ENCODE measurements around the gene RFPL3. TPM values are rescaled to one million over a fixed set of nuclear protein-coding genes. Genes with fewer than 3 reads are reported as not detected.

Gene RFPL3
- polyA plus RNA-seq, 3 donors, result not detected

- Histone ChIP-seq H3K4me3 (replicated peaks in 1 of 3; ENCODE audit: low read depth in 2 of 3, low read length in 3 of 3) (no peak overlapping the region), H3K4me2 (replicated peaks; ENCODE audit: extremely low read depth, low read length, poor library complexity, severe bottlenecking) (no peak overlapping the region), H2AFZ (ENCODE audit: insufficient read depth, low read depth, low read length, poor library complexity, severe bottlenecking) (no peak overlapping the region), H3K36me3 (replicated peaks in 1 of 2; ENCODE audit: control insufficient read depth in 1 of 2, insufficient read depth in 2 of 2, low read length in 2 of 2) (no peaks in the 10 kb centered on the region), H4K20me1 (ENCODE audit: insufficient read depth, low read length) (no peaks in the 10 kb centered on the region), H3K27ac (ENCODE audit: low read depth in 1 of 2, low read length in 2 of 2) (no peak overlapping the region), H3K9ac (ENCODE audit: insufficient read depth, low read length, poor library complexity, severe bottlenecking) (no peak overlapping the region), H3K79me2 (ENCODE audit: insufficient read depth, low read length) (no peaks in the 10 kb centered on the region), H3K4me1 (ENCODE audit: control insufficient read depth in 1 of 2, insufficient read depth in 2 of 2, low read length in 2 of 2) (no peaks in the 10 kb centered on the region), H3K9me3 (replicated peaks in 1 of 2; ENCODE audit: control insufficient read depth in 1 of 2, insufficient read depth in 1 of 2, low read length in 2 of 2) (no peaks in the 10 kb centered on the region), H3K27me3 (ENCODE audit: control insufficient read depth in 2 of 2, insufficient read depth in 2 of 2, low read length in 2 of 2) (no peaks in the 10 kb centered on the region)
- no peak overlapping the region for H3K27ac Mint-ChIP-seq
- H3K27me3 Mint-ChIP-seq (ENCODE audit: low read depth in 3 of 3), result peaks cover 4 to 16% (median 6%) of the 10 kb centered on the region in 3 donors
- no peak overlapping the region for H3K4me3 Mint-ChIP-seq
- no peak for DNase-seq
- TF ChIP-seq CTCF (IDR thresholded peaks at IDR 0.05), result no peak
- intact Hi-C loops (cut with micrococcal nuclease), result no loop called here
- WGBS (ENCODE audit: insufficient coverage), result 78% methylated on average over 11 of the region's 15 CpGs
- H3K4me1 Mint-ChIP-seq, result no peaks in the 10 kb centered on the region
- peaks cover 0 to 2% (median 0%) of the 10 kb centered on the region in 7 donors for H3K9me3 Mint-ChIP-seq
- H3K36me3 Mint-ChIP-seq, result no peaks in the 10 kb centered on the region
Observed at GRCh38 chr22:32331918-32332725, 25.5 kb upstream of the RFPL3 start.

GRCh38 chr22:32333141-32333768, 24.4 kb upstream of the RFPL3 start:
- Histone ChIP-seq H3K4me2 (replicated peaks; ENCODE audit: extremely low read depth, low read length, poor library complexity, severe bottlenecking) (no peak overlapping the region), H3K9ac (ENCODE audit: insufficient read depth, low read length, poor library complexity, severe bottlenecking) (no peak overlapping the region), H3K27ac (ENCODE audit: low read depth in 1 of 2, low read length in 2 of 2) (no peak overlapping the region), H3K79me2 (ENCODE audit: insufficient read depth, low read length) (no peaks in the 10 kb centered on the region), H3K36me3 (replicated peaks in 1 of 2; ENCODE audit: control insufficient read depth in 1 of 2, insufficient read depth in 2 of 2, low read length in 2 of 2) (no peaks in the 10 kb centered on the region), H4K20me1 (ENCODE audit: insufficient read depth, low read length) (no peaks in the 10 kb centered on the region), H2AFZ (ENCODE audit: insufficient read depth, low read depth, low read length, poor library complexity, severe bottlenecking) (no peak overlapping the region), H3K27me3 (ENCODE audit: control insufficient read depth in 2 of 2, insufficient read depth in 2 of 2, low read length in 2 of 2) (no peaks in the 10 kb centered on the region), H3K9me3 (replicated peaks in 1 of 2; ENCODE audit: control insufficient read depth in 1 of 2, insufficient read depth in 1 of 2, low read length in 2 of 2) (no peaks in the 10 kb centered on the region), H3K4me3 (replicated peaks in 1 of 3; ENCODE audit: low read depth in 2 of 3, low read length in 3 of 3) (no peak overlapping the region), H3K4me1 (ENCODE audit: control insufficient read depth in 1 of 2, insufficient read depth in 2 of 2, low read length in 2 of 2) (no peaks in the 10 kb centered on the region)
- intact Hi-C loops (cut with micrococcal nuclease), result no loop called here
- Mint-ChIP-seq H3K36me3 (no peaks in the 10 kb centered on the region), H3K9me3 (peaks cover 0 to 2% (median 0%) of the 10 kb centered on the region in 7 donors), H3K4me1 (no peaks in the 10 kb centered on the region), H3K27me3 (ENCODE audit: low read depth in 3 of 3) (peaks cover 4 to 15% (median 8%) of the 10 kb centered on the region in 3 donors), H3K4me3 (no peak overlapping the region), H3K27ac (no peak overlapping the region)
- no peak for DNase-seq
- 86% methylated on average over 7 of the region's 10 CpGs for WGBS (ENCODE audit: insufficient coverage)
- no peak for TF ChIP-seq CTCF (IDR thresholded peaks at IDR 0.05)
